ENCODE data around the gene RUSF1. TPM values are rescaled to one million over a fixed set of nuclear protein-coding genes. Genes with fewer than 3 reads are reported as not detected.
A peak's percentile ranks its signal among the peaks of the same experiment; 100 is the strongest.

RUSF1 gene
- total and polyA plus RNA-seq, 9 of the 15 experiments (the other 6 are each of a cell fraction or from before 2014, with no cell fraction given) = 0.80 to 52.8 (median 27.6) TPM

- TF ChIP-seq, protein P1, sequence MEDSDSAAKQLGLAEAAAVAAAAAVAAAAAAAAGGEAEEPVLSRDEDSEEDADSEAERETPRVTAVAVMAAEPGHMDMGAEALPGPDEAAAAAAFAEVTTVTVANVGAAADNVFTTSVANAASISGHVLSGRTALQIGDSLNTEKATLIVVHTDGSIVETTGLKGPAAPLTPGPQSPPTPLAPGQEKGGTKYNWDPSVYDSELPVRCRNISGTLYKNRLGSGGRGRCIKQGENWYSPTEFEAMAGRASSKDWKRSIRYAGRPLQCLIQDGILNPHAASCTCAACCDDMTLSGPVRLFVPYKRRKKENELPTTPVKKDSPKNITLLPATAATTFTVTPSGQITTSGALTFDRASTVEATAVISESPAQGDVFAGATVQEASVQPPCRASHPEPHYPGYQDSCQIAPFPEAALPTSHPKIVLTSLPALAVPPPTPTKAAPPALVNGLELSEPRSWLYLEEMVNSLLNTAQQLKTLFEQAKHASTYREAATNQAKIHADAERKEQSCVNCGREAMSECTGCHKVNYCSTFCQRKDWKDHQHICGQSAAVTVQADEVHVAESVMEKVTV (CRISPR knock-in tag; IDR thresholded peaks at IDR 0.05) = 0 out of 2 replicates have a peak, but pooled peaks have one; percentile 38
- TF ChIP-seq ZNF316 (IDR thresholded peaks at IDR 0.05) = peak; percentile 23; the same call in 1 of the 2 replicates
- TF ChIP-seq, protein P2, sequence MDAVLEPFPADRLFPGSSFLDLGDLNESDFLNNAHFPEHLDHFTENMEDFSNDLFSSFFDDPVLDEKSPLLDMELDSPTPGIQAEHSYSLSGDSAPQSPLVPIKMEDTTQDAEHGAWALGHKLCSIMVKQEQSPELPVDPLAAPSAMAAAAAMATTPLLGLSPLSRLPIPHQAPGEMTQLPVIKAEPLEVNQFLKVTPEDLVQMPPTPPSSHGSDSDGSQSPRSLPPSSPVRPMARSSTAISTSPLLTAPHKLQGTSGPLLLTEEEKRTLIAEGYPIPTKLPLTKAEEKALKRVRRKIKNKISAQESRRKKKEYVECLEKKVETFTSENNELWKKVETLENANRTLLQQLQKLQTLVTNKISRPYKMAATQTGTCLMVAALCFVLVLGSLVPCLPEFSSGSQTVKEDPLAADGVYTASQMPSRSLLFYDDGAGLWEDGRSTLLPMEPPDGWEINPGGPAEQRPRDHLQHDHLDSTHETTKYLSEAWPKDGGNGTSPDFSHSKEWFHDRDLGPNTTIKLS (IDR thresholded peaks at IDR 0.05; ENCODE audit: borderline replicate concordance, low read depth) = no peak
- peak; percentile 42; the same call in 1 of the 2 replicates for TF ChIP-seq C11orf30 (IDR thresholded peaks at IDR 0.05; ENCODE audit: low read depth)
- TF ChIP-seq YY1 (IDR thresholded peaks at IDR 0.05; ENCODE audit: borderline replicate concordance in 1 of 3, control insufficient read depth in 1 of 3, extremely low read depth in 1 of 3, insufficient read depth in 3 of 3, insufficient read length in 1 of 3, insufficient replicate concordance in 2 of 3, low read depth in 1 of 3, low read length in 2 of 3) = peak in 1 of 3 experiments; percentile 51
- no peak for TF ChIP-seq TSC22D4 (tag; IDR thresholded peaks at IDR 0.05)
- TF ChIP-seq MNT (conservative IDR thresholded peaks at IDR 0.05) = 0 out of 4 replicates have a peak, but pooled peaks of 1 of the 2 experiments have one; percentile 18
- peak; percentile 67 to 80 (median 68) for TF ChIP-seq CTCF (IDR thresholded peaks at IDR 0.05 in 2 of 3, conservative IDR thresholded peaks at IDR 0.05 in 1 of 3; ENCODE audit: insufficient read depth in 2 of 3, low read depth in 1 of 3, low read length in 3 of 3)
- peak; percentile 51 for TF ChIP-seq MAFG (tag; conservative IDR thresholded peaks at IDR 0.05)
- TF ChIP-seq, protein P3, sequence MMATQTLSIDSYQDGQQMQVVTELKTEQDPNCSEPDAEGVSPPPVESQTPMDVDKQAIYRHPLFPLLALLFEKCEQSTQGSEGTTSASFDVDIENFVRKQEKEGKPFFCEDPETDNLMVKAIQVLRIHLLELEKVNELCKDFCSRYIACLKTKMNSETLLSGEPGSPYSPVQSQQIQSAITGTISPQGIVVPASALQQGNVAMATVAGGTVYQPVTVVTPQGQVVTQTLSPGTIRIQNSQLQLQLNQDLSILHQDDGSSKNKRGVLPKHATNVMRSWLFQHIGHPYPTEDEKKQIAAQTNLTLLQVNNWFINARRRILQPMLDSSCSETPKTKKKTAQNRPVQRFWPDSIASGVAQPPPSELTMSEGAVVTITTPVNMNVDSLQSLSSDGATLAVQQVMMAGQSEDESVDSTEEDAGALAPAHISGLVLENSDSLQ (IDR thresholded peaks at IDR 0.05) = peak; percentile 41; the same call in 1 of the 2 replicates
These were observed 52.4 kb downstream of the RUSF1 start (continued) for GRCh38 chr16:31455601-31456314.

All from K562 (cell line).